H9 (cell line): ENCODE data around the gene HIRIP3. TPM values are rescaled to one million over a fixed set of nuclear protein-coding genes. Genes with fewer than 3 reads are reported as not detected.

Experiments
- DNase-seq: peaks from one replicate; pipeline ENCODE4 v3.0.0-alpha.2; 2017
- H2AFZ ChIP-seq: one replicate; pipeline ENCODE4 v1.6.1; 2013; ENCODE audit warnings: mild to moderate bottlenecking, low read length, control low read depth, moderate library complexity
- H2AK5ac ChIP-seq: 2 replicates; pipeline ENCODE4 v1.6.1; 2013; ENCODE audit warnings: low read length, control low read depth, mixed read lengths; ENCODE audit not compliant: insufficient read length
- H2BK120ac ChIP-seq: one replicate; pipeline ENCODE4 v1.6.1; 2013; ENCODE audit warnings: low read depth, mild to moderate bottlenecking, low read length, control low read depth, inconsistent platforms; ENCODE audit not compliant: poor library complexity, severe bottlenecking
- H2BK12ac ChIP-seq: 2 replicates; pipeline ENCODE4 v1.6.1; 2013; ENCODE audit warnings: low read length, control low read depth, mixed read lengths, low read depth; ENCODE audit not compliant: insufficient read length
- H2BK15ac ChIP-seq: 2 replicates; pipeline ENCODE4 v1.6.1; 2013; ENCODE audit warnings: low read depth, low read length, control low read depth
- H2BK20ac ChIP-seq: one replicate; pipeline ENCODE4 v1.6.1; 2013; ENCODE audit warnings: low read depth, mild to moderate bottlenecking, low read length, control low read depth, inconsistent platforms; ENCODE audit not compliant: poor library complexity, severe bottlenecking
- H2BK5ac ChIP-seq: 2 replicates; pipeline ENCODE4 v1.6.1; 2013; ENCODE audit warnings: low read length, control low read depth, mixed read lengths; ENCODE audit not compliant: insufficient read length
- H3K14ac ChIP-seq: 2 replicates; pipeline ENCODE4 v1.6.1; 2013; ENCODE audit warnings: low read length, control low read depth; ENCODE audit not compliant: insufficient read depth
- H3K18ac ChIP-seq: 2 replicates; pipeline ENCODE4 v1.6.1; 2013; ENCODE audit warnings: low read depth, mild to moderate bottlenecking, mixed read lengths, low read length, control low read depth; ENCODE audit not compliant: insufficient read length
- H3K23ac ChIP-seq: 2 replicates; pipeline ENCODE4 v1.6.1; 2013; ENCODE audit warnings: low read length, control low read depth, mixed read lengths, low read depth; ENCODE audit not compliant: insufficient read length
- H3K23me2 ChIP-seq: 2 replicates; pipeline ENCODE4 v1.6.1; 2013; ENCODE audit warnings: low read depth, mild to moderate bottlenecking, mixed read lengths, low read length, control low read depth; ENCODE audit not compliant: insufficient read length, poor library complexity, severe bottlenecking
- H3K27ac ChIP-seq: 2 replicates; pipeline ENCODE4 v1.5.1; 2013; ENCODE audit warnings: low read length, control low read depth, mixed read lengths, low read depth; ENCODE audit not compliant: insufficient read length
- H3K27me3 ChIP-seq: 2 replicates; pipeline ENCODE4 v1.6.1; 2013; ENCODE audit warnings: low read length, control low read depth, inconsistent platforms; ENCODE audit not compliant: insufficient read depth
- H3K4ac ChIP-seq: 2 replicates; pipeline ENCODE4 v1.6.1; 2013; ENCODE audit warnings: low read depth, mild to moderate bottlenecking, control low read depth, inconsistent platforms, low read length, moderate library complexity
- H3K4me1 ChIP-seq: 2 replicates; pipeline ENCODE4 v1.6.1; 2013; ENCODE audit warnings: low read length, control low read depth, inconsistent platforms; ENCODE audit not compliant: insufficient read depth
- H3K4me2 ChIP-seq: 2 replicates; pipeline ENCODE4 v1.6.1; 2013; ENCODE audit warnings: low read length, control low read depth, mixed read lengths; ENCODE audit not compliant: insufficient read length, insufficient read depth
- H3K56ac ChIP-seq: 2 replicates; pipeline ENCODE4 v1.6.1; 2013; ENCODE audit warnings: low read depth, mild to moderate bottlenecking, mixed read lengths, low read length, control low read depth; ENCODE audit not compliant: insufficient read length
- H3K79me1 ChIP-seq: 2 replicates; pipeline ENCODE4 v1.6.1; 2013; ENCODE audit warnings: low read depth, mild to moderate bottlenecking, moderate library complexity, low read length, control low read depth, inconsistent platforms; ENCODE audit not compliant: insufficient read depth, poor library complexity, severe bottlenecking
- H3K79me2 ChIP-seq: 2 replicates; pipeline ENCODE4 v1.6.1; 2013; ENCODE audit warnings: low read length, control low read depth, inconsistent platforms; ENCODE audit not compliant: insufficient read depth
- H3K9ac ChIP-seq: 2 replicates; pipeline ENCODE4 v1.6.1; 2013; ENCODE audit warnings: low read length, control low read depth, mixed read lengths; ENCODE audit not compliant: insufficient read length; ENCODE audit errors: extremely low read depth
- H3K9me3 ChIP-seq: one replicate; pipeline ENCODE4 v1.6.1; 2013; ENCODE audit warnings: low read depth, low read length, inconsistent platforms; ENCODE audit not compliant: control insufficient read depth
- H3T11ph ChIP-seq: one replicate; pipeline ENCODE4 v1.6.1; 2013; ENCODE audit warnings: mild to moderate bottlenecking, low read length, control low read depth, inconsistent platforms
- H4K20me1 ChIP-seq: one replicate; pipeline ENCODE4 v1.6.1; 2013; ENCODE audit not compliant: control insufficient read depth, insufficient read length, insufficient read depth
- H4K5ac ChIP-seq: 2 replicates; pipeline ENCODE4 v1.6.1; 2013; ENCODE audit warnings: low read depth, mild to moderate bottlenecking, mixed read lengths, low read length, control low read depth; ENCODE audit not compliant: insufficient read length
- H4K8ac ChIP-seq: replicated peaks from 2 replicates; pipeline ENCODE4 v1.6.1; 2013; ENCODE audit warnings: low read length, control low read depth, mixed read lengths, low read depth; ENCODE audit not compliant: insufficient read length
- H4K91ac ChIP-seq: 2 replicates; pipeline ENCODE4 v1.6.1; 2013; ENCODE audit warnings: low read depth, mild to moderate bottlenecking, moderate library complexity, mixed read lengths, low read length, control low read depth; ENCODE audit not compliant: insufficient read length
- H3K27ac Mint-ChIP-seq, 3 experiments: 2 replicates in 2 of 3; 3 replicates in 1 of 3; pipeline ENCODE4 v1.8.0; 2020 to 2021; ENCODE audit warnings: mixed read lengths in 3 of 3, mild to moderate bottlenecking in 1 of 3, moderate library complexity in 1 of 3
- H3K27me3 Mint-ChIP-seq: 2 replicates; pipeline ENCODE4 v1.8.0; 2021; ENCODE audit warnings: low read depth, mild to moderate bottlenecking, moderate library complexity, mixed read lengths
- H3K36me3 Mint-ChIP-seq, 3 experiments: 2 replicates in 2 of 3; 3 replicates in 1 of 3; pipeline ENCODE4 v1.8.0; 2020 to 2021; ENCODE audit warnings: low read depth in 3 of 3, mixed read lengths in 3 of 3; ENCODE audit not compliant: insufficient read depth in 1 of 3
- H3K4me1 Mint-ChIP-seq, 2 experiments: 2 replicates each; pipeline ENCODE4 v1.8.0; 2020; ENCODE audit warnings: mixed read lengths in 2 of 2
- H3K4me3 Mint-ChIP-seq, 2 experiments: 2 replicates in 1 of 2; 3 replicates in 1 of 2; pipeline ENCODE4 v1.8.0; 2020 to 2021; ENCODE audit warnings: mild to moderate bottlenecking in 2 of 2, mixed read lengths in 2 of 2, moderate library complexity in 1 of 2
- H3K9me3 Mint-ChIP-seq, 2 experiments: 2 replicates in 1 of 2; 3 replicates in 1 of 2; pipeline ENCODE4 v1.8.0; 2020; ENCODE audit warnings: mild to moderate bottlenecking in 2 of 2, mixed read lengths in 2 of 2, moderate library complexity in 1 of 2
- CTCF ChIP-seq: fragments of 200-600 bp; sonication (generic); conservative IDR thresholded peaks from 3 replicates; pipeline ENCODE4 v1.8.0; 2021; ENCODE audit warnings: antibody characterized with exemption, mild to moderate bottlenecking
- WGBS: extraction: QIAGEN DNeasy Blood & Tissue Kit; methylation state at CpG from one replicate; pipeline ENCODE4 v1.1.7; 2013; ENCODE audit warnings: missing lambda C conversion rate, low lambda C conversion rate, mixed read lengths; ENCODE audit not compliant: insufficient read length; ENCODE audit errors: extremely low coverage; 5-methylcytosine and 5-hydroxymethylcytosine counted together
- total RNA-seq: library from RNA; stranded (reverse); gene quantifications from 2 replicates; pipeline ENCODE4 v1.2.1, GENCODE V29; 2021

HIRIP3 gene
- total RNA-seq, 1 experiment from 2014 or later: 21.6 TPM

GRCh38 chr16:29999605-30000004 lies 4.2 kb upstream of the HIRIP3 start:
- Mint-ChIP-seq H3K9me3 (no peaks in the 10 kb centered on the region; a peak in 1 of 5 replicates), H3K4me1 (peaks cover 10 to 32% of the 10 kb centered on the region in 2 experiments), H3K4me3 (peak overlapping the region in 1 of 2 experiments; percentile 38; a peak in 1 of 5 replicates), H3K27me3 (no peaks in the 10 kb centered on the region; the same call in 1 of the 2 replicates), H3K36me3 (peaks cover 27 to 52% (median 29%) of the 10 kb centered on the region in 3 experiments), H3K27ac (0 out of 7 replicates have a peak overlapping the region, but pooled peaks of 1 of the 3 experiments have one; percentile 34)
- Histone ChIP-seq H4K91ac (no peak overlapping the region), H4K8ac (no peak overlapping the region), H2BK20ac (no peak overlapping the region), H3K14ac (no peak overlapping the region), H3T11ph (no peak overlapping the region), H4K20me1 (no peaks in the 10 kb centered on the region), H2BK5ac (no peak overlapping the region), H4K5ac (no peak overlapping the region), H3K27ac (no peak overlapping the region), H2AFZ (no peak overlapping the region), H3K23ac (no peak overlapping the region), H3K79me2 (no peaks in the 10 kb centered on the region; the same call in 1 of the 2 replicates), H2BK120ac (no peak overlapping the region), H3K23me2 (peaks cover 14% of the 10 kb centered on the region), H2BK15ac (no peak overlapping the region), H3K4ac (no peak overlapping the region), H2BK12ac (no peak overlapping the region), H3K9ac (no peak overlapping the region), H3K79me1 (no peaks in the 10 kb centered on the region), H3K27me3 (no peaks in the 10 kb centered on the region), H2AK5ac (no peak overlapping the region), H3K9me3 (no peaks in the 10 kb centered on the region), H3K4me1 (0 out of 2 replicates have a peak, but pooled peaks cover 2% of the 10 kb centered on the region), H3K4me2 (no peak overlapping the region), H3K56ac (no peak overlapping the region), H3K18ac (no peak overlapping the region)
- WGBS: no CpG with 5 or more reads among the region's 6 CpGs
- DNase-seq: no peak
- no peak for TF ChIP-seq CTCF
